IPS DF 6.9 (cell line): ENCODE results near the gene GPC5.

ENCODE experiments used
- DNase-seq: peaks from one replicate; pipeline ENCODE4 v3.0.0-alpha.2; 2013; ENCODE audit warnings: low read depth, low spot score
- H3K27ac ChIP-seq: one replicate; pipeline ENCODE4 v1.5.1; 2013; ENCODE audit warnings: low read length, control low read depth
- H3K27me3 ChIP-seq: 2 replicates; pipeline ENCODE4 v1.6.1; 2013; ENCODE audit warnings: mild to moderate bottlenecking, low read length; ENCODE audit not compliant: control insufficient read depth, insufficient read depth
- H3K36me3 ChIP-seq: 2 replicates; pipeline ENCODE4 v1.6.1; 2013; ENCODE audit warnings: low read length; ENCODE audit not compliant: control insufficient read depth, insufficient read depth
- H3K4me1 ChIP-seq: 2 replicates; pipeline ENCODE4 v1.6.1; 2013; ENCODE audit warnings: low read length; ENCODE audit not compliant: control insufficient read depth, insufficient read depth
- H3K4me3 ChIP-seq: 2 replicates; pipeline ENCODE4 v1.5.1; 2013; ENCODE audit warnings: mild to moderate bottlenecking, low read length
- H3K9me3 ChIP-seq: 2 replicates; pipeline ENCODE4 v1.6.1; 2013; ENCODE audit warnings: low read length, inconsistent platforms; ENCODE audit not compliant: control insufficient read depth, insufficient read depth
- WGBS: extraction: QIAGEN DNeasy Blood & Tissue Kit; methylation state at CpG from one replicate; pipeline ENCODE4 v1.1.7; 2013; ENCODE audit warnings: mixed read lengths, missing lambda C conversion rate; ENCODE audit not compliant: insufficient read length, insufficient coverage; 5-methylcytosine and 5-hydroxymethylcytosine counted together

GPC5 gene

DNA sequence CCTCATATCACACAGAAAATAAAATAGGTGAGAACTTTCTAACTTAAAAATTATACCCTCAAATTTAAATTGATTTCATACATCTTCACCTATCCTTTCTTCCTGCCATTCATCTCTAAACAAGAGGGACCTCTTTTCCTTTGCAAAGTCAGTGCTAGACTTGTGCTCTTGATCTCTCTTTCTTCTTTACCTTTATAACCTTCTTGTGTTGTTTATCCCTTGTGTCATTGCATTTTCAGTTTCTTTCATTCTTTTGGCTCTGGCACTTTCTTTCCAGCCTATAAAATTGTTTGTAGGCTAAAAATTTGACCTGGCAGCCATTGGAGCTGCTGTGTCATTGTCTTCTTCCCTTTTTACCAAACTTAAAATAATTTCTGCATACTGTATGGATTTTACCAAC is 190.1 kb downstream of the GPC5 start:
- H3K9me3 ChIP-seq = no peaks in the 10 kb centered on the region
- no peaks in the 10 kb centered on the region for H3K27me3 ChIP-seq
- H3K36me3 ChIP-seq = no peaks in the 10 kb centered on the region
- DNase-seq = no peak
- H3K4me3 ChIP-seq = no peak overlapping the region
- H3K4me1 ChIP-seq = no peaks in the 10 kb centered on the region
- H3K27ac ChIP-seq = no peak overlapping the region

DNA sequence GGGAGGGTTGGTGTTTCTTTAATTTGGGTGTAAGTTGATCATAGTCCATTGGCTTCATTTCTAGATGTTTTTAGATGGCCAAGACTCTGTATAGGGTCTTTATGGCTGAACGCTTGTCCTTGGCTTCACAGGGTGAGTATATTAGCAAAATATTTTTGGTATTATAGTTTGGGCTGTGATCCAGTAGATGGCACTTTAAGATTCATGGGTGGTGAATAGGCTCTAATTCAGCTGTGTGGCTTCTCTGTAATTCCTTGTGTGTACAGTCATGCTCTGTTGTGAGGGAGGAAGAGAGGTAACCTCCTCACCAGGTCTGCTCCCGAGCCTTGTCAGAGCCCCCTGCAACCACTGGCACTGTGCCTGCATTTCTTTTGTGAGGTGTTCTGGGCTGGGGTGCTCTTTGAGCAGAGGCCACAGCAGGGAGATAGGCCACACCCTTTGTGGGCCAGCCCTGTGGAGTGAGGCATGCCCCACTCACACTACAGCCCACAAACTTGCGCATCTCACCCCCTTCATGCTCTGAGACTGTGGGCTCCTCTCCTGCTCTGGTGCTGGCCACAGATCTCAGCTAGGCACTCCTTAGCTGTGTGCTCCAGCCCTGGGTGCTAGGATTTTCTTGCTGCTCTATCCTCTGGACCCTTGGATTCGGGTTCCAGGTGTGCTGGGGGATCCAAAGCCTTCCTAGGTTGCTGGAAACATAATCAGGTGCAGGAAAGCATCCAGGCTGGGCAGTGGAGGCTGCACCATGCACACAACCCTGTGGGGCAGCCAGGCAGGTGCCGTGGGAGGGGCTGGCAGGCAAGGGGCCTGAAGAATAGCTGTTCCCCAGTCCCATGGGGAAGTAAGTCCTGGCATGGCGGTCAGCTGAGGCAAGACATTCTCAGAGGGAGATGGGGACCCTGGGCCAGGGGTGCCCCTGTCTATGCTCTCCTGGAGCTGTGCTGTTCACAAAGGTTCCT is 193.9 kb downstream of the GPC5 start:
- no peak overlapping the region for H3K4me3 ChIP-seq
- H3K27me3 ChIP-seq = no peaks in the 10 kb centered on the region
- H3K27ac ChIP-seq = no peak overlapping the region
- H3K4me1 ChIP-seq = no peaks in the 10 kb centered on the region
- H3K9me3 ChIP-seq = no peaks in the 10 kb centered on the region
- no CpG with 5 or more reads among the region's 6 CpGs for WGBS
- no peaks in the 10 kb centered on the region for H3K36me3 ChIP-seq
- DNase-seq = no peak

DNA sequence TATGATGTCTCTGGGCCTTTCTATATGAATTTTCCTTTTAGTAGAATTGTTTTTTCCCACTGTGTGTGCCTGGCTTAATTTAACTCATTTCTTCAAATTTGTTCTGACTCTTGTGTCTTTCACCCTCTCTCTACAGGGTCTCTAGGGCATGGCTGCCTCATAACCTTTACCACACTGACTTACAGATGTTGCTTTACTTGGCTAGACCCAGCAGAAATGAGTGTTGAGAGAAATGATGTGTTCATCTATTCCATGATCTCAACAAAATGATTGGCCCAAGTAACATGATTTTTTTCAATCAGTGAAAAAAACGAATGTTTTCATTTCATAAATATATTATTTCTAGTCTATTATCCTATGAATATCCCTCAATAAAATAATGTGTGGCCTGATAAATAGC is 195.0 kb downstream of the GPC5 start:
- no peaks in the 10 kb centered on the region for H3K36me3 ChIP-seq
- no peaks in the 10 kb centered on the region for H3K9me3 ChIP-seq
- H3K4me3 ChIP-seq = no peak overlapping the region
- H3K4me1 ChIP-seq = no peaks in the 10 kb centered on the region
- H3K27me3 ChIP-seq = no peaks in the 10 kb centered on the region
- no peak overlapping the region for H3K27ac ChIP-seq
- no peak for DNase-seq
- no CpG with 5 or more reads among the region's 1 CpG for WGBS

DNA sequence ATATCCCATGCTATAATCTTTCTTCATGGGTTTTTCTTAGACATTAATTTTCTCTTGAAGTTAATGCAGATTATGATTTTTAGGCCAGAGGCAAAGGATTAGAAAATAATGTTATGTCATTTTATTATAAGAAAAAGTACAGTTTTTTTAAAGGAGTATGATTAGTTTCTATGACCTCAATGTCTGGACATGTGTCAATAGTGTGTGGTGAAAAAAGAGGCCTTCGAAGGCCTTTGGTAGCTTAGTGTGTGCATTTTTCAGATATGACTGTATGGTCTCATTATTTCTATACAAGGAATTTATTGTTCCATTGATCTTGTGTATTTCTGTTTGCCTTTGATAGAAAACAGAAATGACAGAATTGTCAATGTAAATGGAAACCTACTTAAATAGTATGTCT is 195.6 kb downstream of the GPC5 start:
- Histone ChIP-seq H3K27ac (no peak overlapping the region), H3K36me3 (no peaks in the 10 kb centered on the region), H3K4me1 (no peaks in the 10 kb centered on the region), H3K9me3 (no peaks in the 10 kb centered on the region), H3K27me3 (no peaks in the 10 kb centered on the region), H3K4me3 (no peak overlapping the region)
- WGBS = no CpG with 5 or more reads among the region's 1 CpG
- DNase-seq = no peak

DNA sequence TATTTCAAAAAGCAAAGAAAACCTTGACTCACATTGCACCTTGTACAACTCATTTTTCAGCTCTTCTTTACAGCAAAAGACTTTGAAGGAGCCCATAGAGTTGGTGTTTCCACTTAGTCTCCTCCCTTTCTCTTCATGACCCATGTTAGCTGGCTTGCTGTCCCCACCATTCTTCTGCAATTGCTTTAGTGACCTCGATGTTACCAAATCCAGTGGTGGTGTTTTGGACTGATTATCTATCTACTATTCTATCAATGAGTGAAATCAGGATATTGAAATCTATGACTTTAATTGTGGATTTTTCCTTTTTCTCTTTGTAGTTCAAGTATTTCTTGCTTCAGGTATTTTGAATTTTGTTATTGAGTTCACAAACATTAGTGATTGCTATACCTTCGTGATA is 197.3 kb downstream of the GPC5 start:
- Histone ChIP-seq H3K27ac (no peak overlapping the region), H3K4me3 (no peak overlapping the region), H3K27me3 (no peaks in the 10 kb centered on the region), H3K4me1 (no peaks in the 10 kb centered on the region), H3K36me3 (no peaks in the 10 kb centered on the region), H3K9me3 (no peaks in the 10 kb centered on the region)
- no peak for DNase-seq
- no CpG with 5 or more reads among the region's 2 CpGs for WGBS

DNA sequence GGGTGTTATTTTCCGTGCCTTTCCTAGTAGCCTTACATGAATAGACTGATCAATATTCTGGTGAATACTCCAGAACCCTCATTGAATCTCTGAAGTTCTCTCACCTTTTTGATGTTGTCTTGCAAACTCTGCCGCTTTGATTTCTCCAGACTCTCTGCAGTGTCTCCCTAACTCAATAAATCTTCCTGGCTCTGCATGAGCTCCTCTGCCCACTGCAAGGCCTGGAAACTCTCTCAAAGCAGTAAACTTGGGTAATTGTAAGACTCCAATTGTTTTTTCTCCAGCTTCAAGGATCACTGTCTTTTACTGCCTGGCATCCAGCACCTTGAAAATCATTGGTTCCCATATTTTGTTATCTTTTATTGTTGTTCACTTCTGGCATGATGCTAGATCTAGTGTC is 198.4 kb downstream of the GPC5 start:
- DNase-seq = no peak
- Histone ChIP-seq H3K4me1 (no peaks in the 10 kb centered on the region), H3K9me3 (no peaks in the 10 kb centered on the region), H3K36me3 (no peaks in the 10 kb centered on the region), H3K4me3 (no peak overlapping the region), H3K27me3 (no peaks in the 10 kb centered on the region), H3K27ac (no peak overlapping the region)
- WGBS = no CpG with 5 or more reads among the region's 2 CpGs

DNA sequence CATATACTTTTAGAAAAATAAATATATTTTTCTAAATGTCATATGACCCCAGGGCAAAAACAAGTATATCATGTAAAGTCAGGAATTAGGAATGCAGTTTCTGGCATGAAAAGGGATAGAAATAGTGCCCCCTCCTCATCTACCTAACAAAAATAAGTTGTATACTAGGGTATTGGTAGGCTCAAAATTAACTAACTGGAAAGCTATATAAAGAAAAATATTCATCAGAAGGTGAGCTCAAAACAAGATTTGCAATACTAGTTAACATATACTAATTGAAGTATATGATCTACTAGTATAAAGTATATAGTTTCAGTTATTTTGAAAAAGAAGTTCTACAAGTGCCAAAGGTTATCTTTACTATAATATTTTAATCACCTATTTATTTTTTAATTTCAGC is 200.2 kb downstream of the GPC5 start:
- no peaks in the 10 kb centered on the region for H3K4me1 ChIP-seq
- DNase-seq = no peak
- no peaks in the 10 kb centered on the region for H3K27me3 ChIP-seq
- H3K27ac ChIP-seq = no peak overlapping the region
- no peaks in the 10 kb centered on the region for H3K36me3 ChIP-seq
- no peak overlapping the region for H3K4me3 ChIP-seq
- no peaks in the 10 kb centered on the region for H3K9me3 ChIP-seq

DNA sequence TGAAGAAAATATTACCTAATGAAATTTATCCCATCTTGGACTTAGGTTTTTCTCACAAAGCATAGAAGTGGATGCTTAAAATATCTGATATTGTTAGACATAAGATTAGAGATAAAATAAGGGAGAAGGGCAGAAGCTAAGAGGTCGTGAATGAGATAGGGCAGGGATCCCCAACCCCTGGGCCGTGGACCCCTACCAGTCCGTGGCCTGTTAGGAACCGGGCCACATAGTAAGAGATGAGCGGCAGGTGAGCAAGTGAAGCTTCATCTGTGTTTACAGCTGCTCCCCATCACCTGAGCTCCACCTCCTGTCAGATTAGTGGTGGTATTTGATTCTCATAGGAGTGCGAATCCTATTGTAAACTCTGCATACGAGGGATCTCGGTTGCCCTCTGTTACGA is 202.9 kb downstream of the GPC5 start:
- DNase-seq = no peak
- H3K4me3 ChIP-seq = no peak overlapping the region
- H3K27me3 ChIP-seq = no peaks in the 10 kb centered on the region
- no peaks in the 10 kb centered on the region for H3K4me1 ChIP-seq
- H3K27ac ChIP-seq = no peak overlapping the region
- WGBS = no CpG with 5 or more reads among the region's 9 CpGs
- H3K9me3 ChIP-seq = no peaks in the 10 kb centered on the region
- no peaks in the 10 kb centered on the region for H3K36me3 ChIP-seq

DNA sequence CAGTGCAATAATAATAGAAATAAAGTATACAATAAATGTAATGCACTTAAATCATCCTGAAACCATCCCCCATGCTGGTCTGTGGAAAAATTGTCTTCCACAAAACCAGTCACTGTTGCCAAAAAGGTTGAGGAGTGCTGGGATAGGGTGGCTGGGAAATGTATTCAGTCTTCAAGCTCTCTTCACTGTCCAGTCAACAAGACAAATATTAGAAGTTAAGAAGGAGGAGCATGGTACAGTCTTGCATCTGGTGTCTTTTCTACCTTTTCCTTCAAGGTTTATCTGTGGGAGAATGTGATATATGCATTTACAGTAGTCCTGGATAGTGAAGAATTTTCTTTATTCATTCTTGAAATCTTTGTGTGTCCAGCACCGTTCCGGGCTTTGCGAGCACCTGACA is 203.4 kb downstream of the GPC5 start:
- Histone ChIP-seq H3K27ac (no peak overlapping the region), H3K4me3 (no peak overlapping the region), H3K36me3 (no peaks in the 10 kb centered on the region), H3K9me3 (no peaks in the 10 kb centered on the region), H3K4me1 (no peaks in the 10 kb centered on the region), H3K27me3 (no peaks in the 10 kb centered on the region)
- DNase-seq = no peak
- no CpG with 5 or more reads among the region's 3 CpGs for WGBS

DNA sequence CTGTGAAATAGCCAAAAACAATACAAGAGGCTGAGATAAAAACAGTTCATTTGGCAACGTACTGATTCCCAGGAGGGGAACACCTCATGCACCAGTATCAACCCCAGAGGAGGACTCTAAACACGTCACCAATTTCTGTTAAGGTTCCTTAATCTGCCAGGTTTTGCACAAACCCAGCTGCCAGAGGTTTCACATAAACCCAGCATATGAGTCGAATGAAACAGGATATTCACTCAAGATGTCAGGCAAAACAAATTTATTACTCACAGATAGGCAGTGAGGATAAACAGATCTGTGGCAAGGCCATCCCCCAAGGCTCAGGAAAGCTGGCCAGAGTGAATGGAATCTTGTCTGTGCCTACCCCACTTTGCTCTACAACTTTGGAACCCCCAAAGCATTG is 210.9 kb downstream of the GPC5 start:
- no peak for DNase-seq
- H3K27ac ChIP-seq = no peak overlapping the region
- H3K36me3 ChIP-seq = no peaks in the 10 kb centered on the region
- no peaks in the 10 kb centered on the region for H3K9me3 ChIP-seq
- no peak overlapping the region for H3K4me3 ChIP-seq
- H3K27me3 ChIP-seq = no peaks in the 10 kb centered on the region
- H3K4me1 ChIP-seq = no peaks in the 10 kb centered on the region
- WGBS = no CpG with 5 or more reads among the region's 3 CpGs

DNA sequence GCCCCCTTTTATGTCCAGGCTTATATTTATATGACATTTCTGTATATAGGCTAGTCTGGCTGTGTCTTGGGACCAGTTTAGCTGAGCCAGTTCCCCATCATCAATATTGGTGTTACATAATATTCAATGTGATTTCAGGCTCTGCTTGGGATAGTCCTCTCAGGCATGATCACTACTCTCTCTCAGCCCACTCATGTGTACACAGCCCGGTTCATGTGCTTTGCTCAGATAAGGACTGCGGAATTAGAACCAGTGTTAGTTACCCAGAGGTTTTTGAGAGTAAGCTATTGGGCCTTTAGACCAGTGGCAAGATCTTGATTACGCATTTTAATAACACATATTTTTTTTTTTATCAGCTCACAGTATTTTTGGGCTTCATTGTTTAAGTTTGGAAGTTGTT is 219.9 kb downstream of the GPC5 start:
- H3K36me3 ChIP-seq = no peaks in the 10 kb centered on the region
- no peaks in the 10 kb centered on the region for H3K9me3 ChIP-seq
- no peaks in the 10 kb centered on the region for H3K4me1 ChIP-seq
- no peaks in the 10 kb centered on the region for H3K27me3 ChIP-seq
- no CpG with 5 or more reads among the region's 3 CpGs for WGBS
- no peak for DNase-seq
- no peak overlapping the region for H3K27ac ChIP-seq
- H3K4me3 ChIP-seq = no peak overlapping the region
